Measurements from ENCODE around the gene HOOK2.

Gene HOOK2

GRCh38 chr19:12721656-12722565, 53.4 kb downstream of the HOOK2 start (continued):
- TF ChIP-seq ZNF639 (tag by site-specific recombination; IDR thresholded peaks at IDR 0.05) (no peak), ZNF658 (tag by site-specific recombination; IDR thresholded peaks at IDR 0.05) (no peak), ZNF600 (tag by site-specific recombination; IDR thresholded peaks at IDR 0.05) (no peak), ZNF169 (tag by site-specific recombination; IDR thresholded peaks at IDR 0.05) (no peak), ZNF48 (tag by site-specific recombination; IDR thresholded peaks at IDR 0.05) (no peak), SP3 (tag by site-specific recombination; IDR thresholded peaks at IDR 0.05) (no peak; the same call in 1 of the 2 replicates), ZEB2 (tag by site-specific recombination; IDR thresholded peaks at IDR 0.05) (no peak), ZNF146 (tag by site-specific recombination; IDR thresholded peaks at IDR 0.05) (peak; percentile 6; the same call in 1 of the 2 replicates), SALL2 (tag by site-specific recombination; IDR thresholded peaks at IDR 0.05; ENCODE audit: borderline replicate concordance) (no peak), SCRT1 (tag by site-specific recombination; IDR thresholded peaks at IDR 0.05; ENCODE audit: borderline replicate concordance) (no peak), ZBTB17 (tag by site-specific recombination; IDR thresholded peaks at IDR 0.05) (peak; percentile 54), ZNF133 (tag by site-specific recombination; IDR thresholded peaks at IDR 0.05) (no peak), ZNF747 (tag by site-specific recombination; IDR thresholded peaks at IDR 0.05) (no peak), YY2 (tag by site-specific recombination; IDR thresholded peaks at IDR 0.05) (no peak), ZBTB21 (tag by site-specific recombination; IDR thresholded peaks at IDR 0.05) (no peak; the same call in 1 of the 2 replicates), ZNF549 (tag by site-specific recombination; IDR thresholded peaks at IDR 0.05) (no peak), RBAK (tag by site-specific recombination; IDR thresholded peaks at IDR 0.05) (no peak), ZNF571 (tag by site-specific recombination; IDR thresholded peaks at IDR 0.05) (no peak), ZNF548 (tag by site-specific recombination; IDR thresholded peaks at IDR 0.05) (no peak), REPIN1 (tag by site-specific recombination; IDR thresholded peaks at IDR 0.05; ENCODE audit: low read depth) (no peak), ZFHX2 (tag by site-specific recombination; conservative IDR thresholded peaks at IDR 0.05) (no peak), GLI4 (tag by site-specific recombination; IDR thresholded peaks at IDR 0.05) (no peak), ZNF473 (tag by site-specific recombination; IDR thresholded peaks at IDR 0.05) (no peak), ZBTB7A (tag by site-specific recombination; IDR thresholded peaks at IDR 0.05; ENCODE audit: low read depth) (no peak), ZNF530 (tag by site-specific recombination; IDR thresholded peaks at IDR 0.05; ENCODE audit: low read depth) (no peak), KLF9 (tag by site-specific recombination; IDR thresholded peaks at IDR 0.05; ENCODE audit: low read depth) (0 out of 2 replicates have a peak, but pooled peaks have one; percentile 33), ZNF76 (tag by site-specific recombination; IDR thresholded peaks at IDR 0.05; ENCODE audit: borderline replicate concordance, low read depth) (peak; percentile 18; the same call in 1 of the 2 replicates), ZFP69B (tag by site-specific recombination; IDR thresholded peaks at IDR 0.05) (no peak), ZNF645 (tag by site-specific recombination; IDR thresholded peaks at IDR 0.05) (no peak), ZNF2 (tag by site-specific recombination; IDR thresholded peaks at IDR 0.05) (no peak), MYNN (tag by site-specific recombination; IDR thresholded peaks at IDR 0.05; ENCODE audit: borderline replicate concordance) (no peak)
- TF ChIP-seq, protein P1, sequence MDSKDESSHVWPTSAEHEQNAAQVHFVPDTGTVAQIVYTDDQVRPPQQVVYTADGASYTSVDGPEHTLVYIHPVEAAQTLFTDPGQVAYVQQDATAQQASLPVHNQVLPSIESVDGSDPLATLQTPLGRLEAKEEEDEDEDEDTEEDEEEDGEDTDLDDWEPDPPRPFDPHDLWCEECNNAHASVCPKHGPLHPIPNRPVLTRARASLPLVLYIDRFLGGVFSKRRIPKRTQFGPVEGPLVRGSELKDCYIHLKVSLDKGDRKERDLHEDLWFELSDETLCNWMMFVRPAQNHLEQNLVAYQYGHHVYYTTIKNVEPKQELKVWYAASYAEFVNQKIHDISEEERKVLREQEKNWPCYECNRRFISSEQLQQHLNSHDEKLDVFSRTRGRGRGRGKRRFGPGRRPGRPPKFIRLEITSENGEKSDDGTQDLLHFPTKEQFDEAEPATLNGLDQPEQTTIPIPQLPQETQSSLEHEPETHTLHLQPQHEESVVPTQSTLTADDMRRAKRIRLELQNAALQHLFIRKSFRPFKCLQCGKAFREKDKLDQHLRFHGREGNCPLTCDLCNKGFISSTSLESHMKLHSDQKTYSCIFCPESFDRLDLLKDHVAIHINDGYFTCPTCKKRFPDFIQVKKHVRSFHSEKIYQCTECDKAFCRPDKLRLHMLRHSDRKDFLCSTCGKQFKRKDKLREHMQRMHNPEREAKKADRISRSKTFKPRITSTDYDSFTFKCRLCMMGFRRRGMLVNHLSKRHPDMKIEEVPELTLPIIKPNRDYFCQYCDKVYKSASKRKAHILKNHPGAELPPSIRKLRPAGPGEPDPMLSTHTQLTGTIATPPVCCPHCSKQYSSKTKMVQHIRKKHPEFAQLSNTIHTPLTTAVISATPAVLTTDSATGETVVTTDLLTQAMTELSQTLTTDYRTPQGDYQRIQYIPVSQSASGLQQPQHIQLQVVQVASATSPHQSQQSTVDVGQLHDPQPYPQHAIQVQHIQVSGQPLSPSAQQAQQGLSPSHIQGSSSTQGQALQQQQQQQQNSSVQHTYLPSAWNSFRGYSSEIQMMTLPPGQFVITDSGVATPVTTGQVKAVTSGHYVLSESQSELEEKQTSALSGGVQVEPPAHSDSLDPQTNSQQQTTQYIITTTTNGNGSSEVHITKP (tag by site-specific recombination; IDR thresholded peaks at IDR 0.05) = no peak; the same call in 1 of the 2 replicates
- TF ChIP-seq, protein P2, sequence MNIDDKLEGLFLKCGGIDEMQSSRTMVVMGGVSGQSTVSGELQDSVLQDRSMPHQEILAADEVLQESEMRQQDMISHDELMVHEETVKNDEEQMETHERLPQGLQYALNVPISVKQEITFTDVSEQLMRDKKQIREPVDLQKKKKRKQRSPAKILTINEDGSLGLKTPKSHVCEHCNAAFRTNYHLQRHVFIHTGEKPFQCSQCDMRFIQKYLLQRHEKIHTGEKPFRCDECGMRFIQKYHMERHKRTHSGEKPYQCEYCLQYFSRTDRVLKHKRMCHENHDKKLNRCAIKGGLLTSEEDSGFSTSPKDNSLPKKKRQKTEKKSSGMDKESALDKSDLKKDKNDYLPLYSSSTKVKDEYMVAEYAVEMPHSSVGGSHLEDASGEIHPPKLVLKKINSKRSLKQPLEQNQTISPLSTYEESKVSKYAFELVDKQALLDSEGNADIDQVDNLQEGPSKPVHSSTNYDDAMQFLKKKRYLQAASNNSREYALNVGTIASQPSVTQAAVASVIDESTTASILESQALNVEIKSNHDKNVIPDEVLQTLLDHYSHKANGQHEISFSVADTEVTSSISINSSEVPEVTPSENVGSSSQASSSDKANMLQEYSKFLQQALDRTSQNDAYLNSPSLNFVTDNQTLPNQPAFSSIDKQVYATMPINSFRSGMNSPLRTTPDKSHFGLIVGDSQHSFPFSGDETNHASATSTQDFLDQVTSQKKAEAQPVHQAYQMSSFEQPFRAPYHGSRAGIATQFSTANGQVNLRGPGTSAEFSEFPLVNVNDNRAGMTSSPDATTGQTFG (tag by site-specific recombination; IDR thresholded peaks at IDR 0.05; ENCODE audit: borderline replicate concordance) = no peak

Measured in HEK293 (cell line).